Mucosa of descending colon (tissue), 3 donors: Measurements from ENCODE around the gene DNAJB13. TPM values are rescaled to one million over a fixed set of nuclear protein-coding genes. Genes with fewer than 3 reads are reported as not detected.

Experiments used
- ATAC-seq: fragments of 200-7000 bp; cut with Tn5 transposase; one replicate; pipeline ENCODE4 v1.9.1; 2020; ENCODE audit warnings: mild to moderate bottlenecking, moderate library complexity
- DNase-seq, 3 donors: peaks; one replicate each; pipeline ENCODE4 v3.0.0-alpha.2; 2020
- H3K36me3 ChIP-seq: fragments of 200-600 bp; one replicate; pipeline ENCODE4 v1.8.0; 2021; ENCODE audit warnings: low read depth, mild to moderate bottlenecking
- H3K4me1 ChIP-seq: fragments of 200-600 bp; one replicate; pipeline ENCODE4 v1.8.0; 2021; ENCODE audit warnings: low read depth, mild to moderate bottlenecking
- H3K4me3 ChIP-seq: fragments of 200-600 bp; one replicate; pipeline ENCODE4 v1.8.0; 2021; ENCODE audit warnings: mild to moderate bottlenecking
- H3K9me3 ChIP-seq: fragments of 200-600 bp; one replicate; pipeline ENCODE4 v1.8.0; 2021; ENCODE audit warnings: mild to moderate bottlenecking
- CTCF ChIP-seq: fragments of 200-600 bp; IDR thresholded peaks from one replicate; pipeline ENCODE4 v1.8.0; 2022; ENCODE audit warnings: antibody characterized with exemption, mild to moderate bottlenecking
- intact Hi-C, 2 donors: fragments of 100-400 bp; cut with DNase I in 1 of 2; cut with micrococcal nuclease in 1 of 2; formaldehyde crosslinking; loops; one replicate each; pipeline versions ENCODE4 v1.11.0 to v1.11.1; 2022; cut with DNase I, micrococcal nuclease
- total RNA-seq, 3 donors: library from RNA; stranded (reverse); fragmentation: NEBNext Ultra II Directional in 2 of 3; extraction: Animal tissue kit (Norgen Biotek cat#: 25700) in 2 of 3; gene quantifications; one replicate each; pipeline versions ENCODE4 v1.2.1 to v1.2.4, GENCODE V29; 2021 to 2023
- donor health status: DM: no; HTN: no; CAD: no; lungs with moderate emphysema.
- donor health status: DM: no; HTN: no; CAD: no.
- donor health status: DM: no; HTN: yes; CAD: no.

Gene DNAJB13
- total RNA-seq, 3 donors from 2014 or later = not detected

DNA sequence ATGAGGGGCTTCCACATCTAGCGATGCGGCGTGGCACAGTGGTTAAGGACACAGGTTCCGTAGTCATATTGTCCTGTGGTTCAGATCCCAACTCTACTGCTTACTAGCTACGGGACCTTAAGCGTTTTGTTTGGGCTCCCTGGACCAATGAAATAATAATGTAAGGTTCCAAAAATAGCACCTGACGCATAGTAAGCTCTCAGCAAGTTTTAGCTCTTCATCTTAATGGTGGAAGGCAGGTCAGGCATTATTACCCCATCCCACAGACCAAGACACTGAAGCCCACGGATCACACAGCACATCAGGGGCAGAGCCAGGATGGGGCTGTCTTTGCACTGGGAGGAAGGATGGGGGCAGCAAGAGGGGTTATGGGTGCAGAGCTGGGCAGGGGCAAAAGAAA lies 13.0 kb downstream of the DNAJB13 start:
- no peaks in the 10 kb centered on the region for H3K4me1 ChIP-seq
- no peak overlapping the region for H3K4me3 ChIP-seq
- H3K9me3 ChIP-seq = no peaks in the 10 kb centered on the region
- H3K36me3 ChIP-seq = no peaks in the 10 kb centered on the region
- intact Hi-C loops = no loop called here
- TF ChIP-seq CTCF = no peak
- DNase-seq (no peak), ATAC-seq (no peak)

GRCh38 chr11:73965076-73965763 lies 14.4 kb downstream of the DNAJB13 start:
- Histone ChIP-seq H3K36me3 (no peaks in the 10 kb centered on the region), H3K4me1 (no peaks in the 10 kb centered on the region), H3K9me3 (no peaks in the 10 kb centered on the region), H3K4me3 (no peak overlapping the region)
- ATAC-seq (no peak), DNase-seq (no peak)
- intact Hi-C loops = no loop called here
- TF ChIP-seq CTCF = no peak

DNA sequence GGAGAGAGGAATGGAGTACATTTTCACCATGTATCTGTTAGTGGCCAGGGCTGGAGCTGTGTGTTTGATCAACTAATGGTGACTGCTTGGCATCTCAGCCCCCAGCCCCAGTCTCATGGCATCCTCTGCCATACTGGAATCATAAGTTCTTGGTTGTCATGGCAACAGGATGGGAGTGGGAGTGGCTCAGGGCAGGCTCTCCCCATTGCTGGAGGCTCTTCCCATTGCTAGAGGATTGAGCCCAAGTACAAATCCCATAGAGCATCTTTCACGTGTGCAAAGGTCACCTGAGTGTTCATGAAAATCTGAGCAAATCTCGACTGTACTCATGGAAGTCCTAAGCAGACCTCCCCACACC lies 14.9 kb downstream of the DNAJB13 start:
- no peak for ATAC-seq
- Histone ChIP-seq H3K36me3 (no peaks in the 10 kb centered on the region), H3K9me3 (no peaks in the 10 kb centered on the region), H3K4me3 (no peak overlapping the region), H3K4me1 (no peaks in the 10 kb centered on the region)
- no peak for DNase-seq
- intact Hi-C loops = no loop called here
- TF ChIP-seq CTCF = no peak

GRCh38 chr11:73968356-73968966 lies 17.6 kb downstream of the DNAJB13 start:
- H3K9me3 ChIP-seq = no peaks in the 10 kb centered on the region
- no peak for TF ChIP-seq CTCF
- H3K4me1 ChIP-seq = peaks cover 7% of the 10 kb centered on the region
- no peak overlapping the region for H3K4me3 ChIP-seq
- ATAC-seq (no peak), DNase-seq (peak in 1 of 3 donors; percentile 7)
- intact Hi-C loops = no loop called here
- no peaks in the 10 kb centered on the region for H3K36me3 ChIP-seq

DNA sequence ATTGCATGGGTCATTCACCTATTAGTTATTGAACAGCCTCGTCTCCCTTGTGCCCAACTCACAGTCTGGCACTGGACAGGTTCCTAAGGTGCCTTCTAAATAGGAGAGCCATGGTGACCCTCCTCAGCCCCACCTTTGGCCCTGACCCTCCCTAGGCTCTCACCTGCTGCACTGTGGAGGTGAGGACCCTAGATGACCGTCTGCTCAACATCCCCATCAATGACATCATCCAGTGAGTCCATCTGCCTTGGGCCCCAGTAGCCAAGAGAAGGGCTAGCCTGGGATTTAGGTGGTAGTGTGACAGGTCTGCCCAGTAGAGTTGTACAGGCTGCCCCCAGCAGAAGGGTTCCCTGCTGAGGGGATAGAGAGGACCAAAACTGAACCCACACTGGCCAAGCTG lies 18.3 kb downstream of the DNAJB13 start:
- TF ChIP-seq CTCF = no peak
- Histone ChIP-seq H3K4me1 (peaks cover 14% of the 10 kb centered on the region), H3K4me3 (no peak overlapping the region), H3K36me3 (no peaks in the 10 kb centered on the region), H3K9me3 (no peaks in the 10 kb centered on the region)
- DNase-seq (peak in 1 of 3 donors; percentile 5), ATAC-seq (no peak)
- intact Hi-C loops = no loop called here
